ENCODE data around the gene OR4K1.
"Not testable (repeated sequence)": the region's sequence is repeated elsewhere in the genome, so short reads cannot be mapped to it uniquely, and the experiment has no call there.

GRCh38 chr14:19969735-19970134 is 39.0 kb downstream of the OR4K1 start:
- not testable (repeated sequence) for TF ChIP-seq CTCF, EZH2 (IDR thresholded peaks at IDR 0.05)
